Measurements from ENCODE around the gene FBXO15.

GRCh38 chr18:74074668-74075564 is 72.7 kb downstream of the FBXO15 start:
- TF ChIP-seq EZH2 (IDR thresholded peaks at IDR 0.05; ENCODE audit: low read depth) = no peak
- no peak for TF ChIP-seq CTCF (conservative IDR thresholded peaks at IDR 0.05)

Measured in PC-9 (cell line).